GM21381 (cell line): ENCODE data around the gene KCNIP4.

Experiments
- ATAC-seq: cut with Tn5 transposase; IDR thresholded peaks from one replicate; pipeline ENCODE4 v1.9.1; 2021; ENCODE audit warnings: mild to moderate bottlenecking, moderate library complexity; ENCODE audit not compliant: unreplicated experiment

The KCNIP4 gene

GRCh38 chr4:21856754-21857153, 91.8 kb downstream of the KCNIP4 start:
- no peak for ATAC-seq

GRCh38 chr4:21856301-21856700, 92.3 kb downstream of the KCNIP4 start:
- no peak for ATAC-seq

GRCh38 chr4:21849077-21849476, 99.5 kb downstream of the KCNIP4 start:
- ATAC-seq = no peak

- no peak for ATAC-seq
Measured at GRCh38 chr4:21848021-21848420, 100.6 kb downstream of the KCNIP4 start.

DNA sequence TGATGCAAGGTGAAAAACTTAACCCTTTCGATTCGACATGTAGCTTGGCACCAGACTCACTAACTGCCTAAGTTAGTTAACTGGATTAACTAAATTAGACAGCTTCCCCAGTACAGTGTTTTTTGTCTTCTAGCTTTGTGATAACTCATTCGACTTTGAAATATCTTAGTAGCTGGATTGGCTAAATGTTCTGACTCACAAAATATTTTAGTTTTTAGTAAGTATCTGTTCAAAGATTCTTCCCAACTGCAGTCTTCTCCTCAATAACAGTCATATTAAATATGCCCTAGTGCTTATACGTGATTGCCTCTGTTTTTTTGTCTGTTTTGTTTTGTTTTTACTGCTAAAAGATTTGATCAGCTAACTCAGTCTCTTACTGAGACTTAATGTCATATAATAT, 102.9 kb downstream of the KCNIP4 start:
- no peak for ATAC-seq

DNA sequence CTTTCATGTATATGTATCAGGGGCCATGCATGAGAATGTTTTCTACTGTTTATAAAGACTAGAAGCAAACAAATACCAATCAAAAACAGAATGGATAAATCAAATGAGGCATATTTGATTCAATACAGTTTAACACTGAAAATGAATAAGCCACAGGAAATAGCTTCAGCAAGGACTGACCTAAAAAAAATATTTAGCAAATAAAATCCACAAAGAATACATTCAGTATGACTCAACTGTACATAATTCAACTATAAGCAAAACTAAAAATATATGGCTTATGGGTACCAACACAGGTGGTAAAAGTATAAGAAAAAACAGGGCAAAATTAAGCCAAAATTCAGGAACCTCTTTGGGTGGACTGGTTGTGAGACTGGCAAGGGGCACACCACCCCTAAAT, 112.9 kb downstream of the KCNIP4 start:
- ATAC-seq = no peak

DNA sequence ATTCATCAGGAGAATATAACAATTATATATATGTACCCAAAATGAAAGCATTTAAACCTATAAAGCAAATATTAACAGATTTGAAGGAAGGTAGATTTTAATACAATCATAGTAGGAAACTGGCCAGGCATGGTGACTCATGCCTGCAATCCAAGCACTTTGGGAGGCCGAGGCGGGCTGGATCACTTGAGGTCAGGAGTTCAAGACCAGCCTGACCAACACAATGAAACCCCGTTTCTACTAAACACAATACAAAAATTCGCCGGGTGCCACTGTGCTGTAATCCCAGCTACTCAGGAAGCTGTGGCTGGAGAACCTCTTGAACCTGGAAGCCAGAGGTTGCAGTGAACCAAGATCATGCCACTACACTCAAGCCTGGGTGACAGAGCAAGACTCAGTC, 118.3 kb downstream of the KCNIP4 start:
- no peak for ATAC-seq

GRCh38 chr4:21827575-21827974, 121.0 kb downstream of the KCNIP4 start:
- ATAC-seq = no peak

DNA sequence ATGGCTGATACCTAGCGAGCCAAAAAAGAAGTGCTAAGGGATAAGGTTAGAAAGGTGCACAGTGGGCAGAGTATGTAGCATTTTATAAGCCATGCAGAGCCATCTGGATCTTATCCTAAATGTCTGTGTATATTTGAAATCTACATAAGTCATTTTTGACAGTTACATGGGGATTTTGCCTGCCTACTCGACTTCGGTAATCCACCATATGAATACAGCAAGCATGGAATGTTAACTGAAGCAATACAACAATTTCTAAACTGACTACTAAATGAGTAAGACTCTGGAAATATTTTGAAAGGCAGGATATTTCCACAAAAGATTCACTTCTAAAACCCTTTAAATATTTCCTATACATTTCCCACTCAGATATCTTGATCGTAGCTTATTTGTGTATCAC, 122.5 kb downstream of the KCNIP4 start:
- ATAC-seq = no peak

GRCh38 chr4:21819086-21819485, 129.5 kb downstream of the KCNIP4 start:
- ATAC-seq = no peak

- ATAC-seq = no peak
Measured at GRCh38 chr4:21815651-21816377, 132.8 kb downstream of the KCNIP4 start.

DNA sequence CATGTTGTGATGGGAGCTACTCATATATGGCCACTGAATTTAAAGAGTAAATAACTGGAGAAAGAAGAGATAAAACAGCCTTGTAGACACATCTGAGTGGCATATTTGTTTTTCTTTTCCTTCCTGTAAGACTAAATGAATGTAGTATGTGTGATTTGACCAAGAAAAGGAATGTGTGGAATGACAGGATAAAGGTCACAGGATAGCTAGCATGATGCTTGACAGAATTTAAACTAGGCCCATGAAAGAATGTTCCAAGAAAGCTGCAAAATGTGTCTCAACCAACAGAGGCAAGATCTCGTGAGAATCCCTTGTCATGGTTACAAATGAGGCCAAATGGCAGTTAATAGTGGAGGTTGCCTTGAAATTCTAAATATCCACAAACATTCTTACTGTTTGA, 137.0 kb downstream of the KCNIP4 start:
- ATAC-seq = no peak

GRCh38 chr4:21806991-21807390, 141.6 kb downstream of the KCNIP4 start:
- no peak for ATAC-seq

- no peak for ATAC-seq
Measured at GRCh38 chr4:21802406-21802805, 146.2 kb downstream of the KCNIP4 start.

DNA sequence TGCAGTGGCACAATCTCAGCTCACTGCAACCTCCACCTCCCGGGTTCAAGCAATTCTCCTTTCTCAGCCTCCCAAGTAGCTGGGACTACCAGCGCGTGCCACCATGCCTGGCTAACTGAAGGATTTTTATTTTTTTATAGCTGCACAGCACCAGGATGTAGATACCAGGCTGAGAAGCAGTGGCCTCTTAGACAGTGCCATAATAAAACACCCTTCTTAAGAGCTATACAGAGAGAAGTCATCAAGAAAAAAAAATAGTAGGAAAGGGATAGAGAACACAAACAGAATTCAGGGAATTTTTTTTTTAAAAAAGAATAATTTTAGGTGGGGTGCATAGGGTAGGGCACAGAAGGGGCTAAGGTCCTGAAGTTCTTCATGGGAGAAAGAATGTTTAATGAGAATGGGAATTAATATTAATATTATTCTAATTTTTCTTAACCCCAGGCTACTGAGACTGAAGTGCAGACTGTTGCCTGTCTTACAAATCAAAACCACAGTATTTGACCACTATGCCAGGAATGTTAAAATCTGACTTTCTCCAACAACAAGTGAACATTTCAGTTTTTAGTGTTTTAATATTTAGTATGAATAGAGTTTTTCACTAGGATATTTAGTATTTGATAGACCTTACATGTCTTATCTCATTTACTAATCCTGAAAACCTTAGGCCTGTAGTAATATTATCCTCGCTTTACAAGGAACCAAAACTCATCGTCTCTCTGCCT, 146.7 kb downstream of the KCNIP4 start:
- ATAC-seq = no peak

GRCh38 chr4:21795091-21795490, 153.5 kb downstream of the KCNIP4 start:
- no peak for ATAC-seq

- no peak for ATAC-seq
Measured at GRCh38 chr4:21792736-21793135, 155.8 kb downstream of the KCNIP4 start.

- ATAC-seq = no peak
Measured at GRCh38 chr4:21790438-21791029, 158.0 kb downstream of the KCNIP4 start.

GRCh38 chr4:21780148-21780547, 168.4 kb downstream of the KCNIP4 start:
- ATAC-seq = no peak

- ATAC-seq = no peak
Measured at GRCh38 chr4:21778702-21779101, 169.9 kb downstream of the KCNIP4 start.

GRCh38 chr4:21775703-21776102, 172.9 kb downstream of the KCNIP4 start:
- ATAC-seq = no peak
